Transverse colon (tissue), 3 donors: ENCODE data around the gene FOS.
"Not testable (repeated sequence)": the region's sequence is repeated elsewhere in the genome, so short reads cannot be mapped to it uniquely, and the experiment has no call there.

Experiments used
- CTCF ChIP-seq, 5 experiments: fragments of 200-600 bp in 3 of 5; fragments of 450-650 bp in 2 of 5; sonication (generic) in 3 of 5; IDR thresholded peaks; 1 replicate in 2 of 5; 2 replicates in 3 of 5; pipeline ENCODE4 v1.5.1; 2016 to 2017; ENCODE audit warnings: antibody characterized with exemption in 5 of 5, inconsistent platforms in 3 of 5, mild to moderate bottlenecking in 2 of 5, moderate library complexity in 1 of 5
- EP300 ChIP-seq: sonication (generic); formaldehyde crosslinking; IDR thresholded peaks from one replicate; pipeline ENCODE4 v1.6.1; 2017; ENCODE audit warnings: antibody characterized with exemption, low read depth
- POLR2A ChIP-seq: fragments of 450-650 bp; IDR thresholded peaks from one replicate; pipeline ENCODE4 v1.6.1; 2016; ENCODE audit warnings: antibody characterized with exemption, mild to moderate bottlenecking, moderate library complexity

GRCh38 chr14:75282555-75283161 lies 4.0 kb downstream of the FOS start:
- not testable (repeated sequence) for TF ChIP-seq POLR2A; CTCF (IDR thresholded peaks at IDR 0.05); EP300
